ENCODE results near the gene PLEKHB2.

Gene PLEKHB2

GRCh38 chr2:131142849-131143248 is 37.7 kb downstream of the PLEKHB2 start:
- Histone ChIP-seq H3K4me3 (ENCODE audit: severe bottlenecking) (no peak overlapping the region), H3K9me3 (ENCODE audit: severe bottlenecking) (no peaks in the 10 kb centered on the region), H3K4me1 (ENCODE audit: insufficient read depth, poor library complexity, severe bottlenecking) (no peaks in the 10 kb centered on the region), H3K27me3 (ENCODE audit: insufficient read depth, poor library complexity, severe bottlenecking) (no peaks in the 10 kb centered on the region), H3K27ac (ENCODE audit: poor library complexity, severe bottlenecking) (no peak overlapping the region), H3K36me3 (ENCODE audit: low read depth) (peaks cover 46% of the 10 kb centered on the region)
- ATAC-seq (ENCODE audit: low read depth), result no peak
- no peak for DNase-seq (ENCODE audit: low spot score)
- TF ChIP-seq, protein P1, sequence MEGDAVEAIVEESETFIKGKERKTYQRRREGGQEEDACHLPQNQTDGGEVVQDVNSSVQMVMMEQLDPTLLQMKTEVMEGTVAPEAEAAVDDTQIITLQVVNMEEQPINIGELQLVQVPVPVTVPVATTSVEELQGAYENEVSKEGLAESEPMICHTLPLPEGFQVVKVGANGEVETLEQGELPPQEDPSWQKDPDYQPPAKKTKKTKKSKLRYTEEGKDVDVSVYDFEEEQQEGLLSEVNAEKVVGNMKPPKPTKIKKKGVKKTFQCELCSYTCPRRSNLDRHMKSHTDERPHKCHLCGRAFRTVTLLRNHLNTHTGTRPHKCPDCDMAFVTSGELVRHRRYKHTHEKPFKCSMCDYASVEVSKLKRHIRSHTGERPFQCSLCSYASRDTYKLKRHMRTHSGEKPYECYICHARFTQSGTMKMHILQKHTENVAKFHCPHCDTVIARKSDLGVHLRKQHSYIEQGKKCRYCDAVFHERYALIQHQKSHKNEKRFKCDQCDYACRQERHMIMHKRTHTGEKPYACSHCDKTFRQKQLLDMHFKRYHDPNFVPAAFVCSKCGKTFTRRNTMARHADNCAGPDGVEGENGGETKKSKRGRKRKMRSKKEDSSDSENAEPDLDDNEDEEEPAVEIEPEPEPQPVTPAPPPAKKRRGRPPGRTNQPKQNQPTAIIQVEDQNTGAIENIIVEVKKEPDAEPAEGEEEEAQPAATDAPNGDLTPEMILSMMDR (IDR thresholded peaks at IDR 0.05; ENCODE audit: poor library complexity, severe bottlenecking), result no peak

- DNase-seq (ENCODE audit: low spot score) (no peak), ATAC-seq (ENCODE audit: low read depth) (no peak)
- no peaks in the 10 kb centered on the region for H3K4me1 ChIP-seq (ENCODE audit: insufficient read depth, poor library complexity, severe bottlenecking)
- H3K27ac ChIP-seq (ENCODE audit: poor library complexity, severe bottlenecking), result no peak overlapping the region
- TF ChIP-seq, protein P1 (IDR thresholded peaks at IDR 0.05; ENCODE audit: poor library complexity, severe bottlenecking), result no peak
- H3K9me3 ChIP-seq (ENCODE audit: severe bottlenecking), result no peaks in the 10 kb centered on the region
- no peak overlapping the region for H3K4me3 ChIP-seq (ENCODE audit: severe bottlenecking)
- H3K36me3 ChIP-seq (ENCODE audit: low read depth), result peaks cover 52% of the 10 kb centered on the region
- no peaks in the 10 kb centered on the region for H3K27me3 ChIP-seq (ENCODE audit: insufficient read depth, poor library complexity, severe bottlenecking)
These were observed 38.7 kb downstream of the PLEKHB2 start for GRCh38 chr2:131143803-131144202.

- H3K9me3 ChIP-seq (ENCODE audit: severe bottlenecking), result no peaks in the 10 kb centered on the region
- no peak overlapping the region for H3K27ac ChIP-seq (ENCODE audit: poor library complexity, severe bottlenecking)
- DNase-seq (ENCODE audit: low spot score), result no peak
- no peaks in the 10 kb centered on the region for H3K27me3 ChIP-seq (ENCODE audit: insufficient read depth, poor library complexity, severe bottlenecking)
- TF ChIP-seq, protein P1 (IDR thresholded peaks at IDR 0.05; ENCODE audit: poor library complexity, severe bottlenecking), result no peak
- H3K4me1 ChIP-seq (ENCODE audit: insufficient read depth, poor library complexity, severe bottlenecking), result no peaks in the 10 kb centered on the region
- no peak for ATAC-seq (ENCODE audit: low read depth)
- H3K36me3 ChIP-seq (ENCODE audit: low read depth), result peaks cover 52% of the 10 kb centered on the region
- H3K4me3 ChIP-seq (ENCODE audit: severe bottlenecking), result no peak overlapping the region
These were observed 39.9 kb downstream of the PLEKHB2 start for GRCh38 chr2:131145040-131145439.

GRCh38 chr2:131146231-131146630 is 41.1 kb downstream of the PLEKHB2 start:
- DNase-seq (ENCODE audit: low spot score) (no peak), ATAC-seq (ENCODE audit: low read depth) (no peak)
- Histone ChIP-seq H3K36me3 (ENCODE audit: low read depth) (peaks cover 43% of the 10 kb centered on the region), H3K4me3 (ENCODE audit: severe bottlenecking) (no peak overlapping the region), H3K9me3 (ENCODE audit: severe bottlenecking) (no peaks in the 10 kb centered on the region), H3K27me3 (ENCODE audit: insufficient read depth, poor library complexity, severe bottlenecking) (no peaks in the 10 kb centered on the region), H3K27ac (ENCODE audit: poor library complexity, severe bottlenecking) (no peak overlapping the region), H3K4me1 (ENCODE audit: insufficient read depth, poor library complexity, severe bottlenecking) (no peaks in the 10 kb centered on the region)
- TF ChIP-seq, protein P1 (IDR thresholded peaks at IDR 0.05; ENCODE audit: poor library complexity, severe bottlenecking), result no peak

- Histone ChIP-seq H3K4me1 (ENCODE audit: insufficient read depth, poor library complexity, severe bottlenecking) (no peaks in the 10 kb centered on the region), H3K27ac (ENCODE audit: poor library complexity, severe bottlenecking) (no peak overlapping the region), H3K4me3 (ENCODE audit: severe bottlenecking) (no peak overlapping the region), H3K9me3 (ENCODE audit: severe bottlenecking) (no peaks in the 10 kb centered on the region), H3K27me3 (ENCODE audit: insufficient read depth, poor library complexity, severe bottlenecking) (no peaks in the 10 kb centered on the region), H3K36me3 (ENCODE audit: low read depth) (peaks cover 38% of the 10 kb centered on the region)
- ATAC-seq (ENCODE audit: low read depth) (no peak), DNase-seq (ENCODE audit: low spot score) (no peak)
- TF ChIP-seq, protein P1 (IDR thresholded peaks at IDR 0.05; ENCODE audit: poor library complexity, severe bottlenecking), result no peak
These were observed 41.6 kb downstream of the PLEKHB2 start for GRCh38 chr2:131146749-131147148.
